Neural progenitor cell (in vitro differentiated cells): ENCODE results near the gene FBRS.

Source experiments
- EZH2 ChIP-seq: fragments of 200-600 bp; sonication (generic); IDR thresholded peaks from 2 replicates; pipeline ENCODE4 v1.6.1; 2017; ENCODE audit warnings: antibody characterized with exemption, mild to moderate bottlenecking, moderate library complexity
- EZH2phosphoT487 ChIP-seq: fragments of 200-600 bp; sonication (generic); IDR thresholded peaks from 2 replicates; pipeline ENCODE4 v1.6.1; 2017; ENCODE audit warnings: antibody characterized with exemption
- TF ChIP-seq, protein P1 (sequence below): fragments of 200-600 bp; sonication (generic); IDR thresholded peaks from 2 replicates; pipeline ENCODE4 v1.5.1; 2017; ENCODE audit warnings: antibody characterized with exemption, mild to moderate bottlenecking

DNA sequence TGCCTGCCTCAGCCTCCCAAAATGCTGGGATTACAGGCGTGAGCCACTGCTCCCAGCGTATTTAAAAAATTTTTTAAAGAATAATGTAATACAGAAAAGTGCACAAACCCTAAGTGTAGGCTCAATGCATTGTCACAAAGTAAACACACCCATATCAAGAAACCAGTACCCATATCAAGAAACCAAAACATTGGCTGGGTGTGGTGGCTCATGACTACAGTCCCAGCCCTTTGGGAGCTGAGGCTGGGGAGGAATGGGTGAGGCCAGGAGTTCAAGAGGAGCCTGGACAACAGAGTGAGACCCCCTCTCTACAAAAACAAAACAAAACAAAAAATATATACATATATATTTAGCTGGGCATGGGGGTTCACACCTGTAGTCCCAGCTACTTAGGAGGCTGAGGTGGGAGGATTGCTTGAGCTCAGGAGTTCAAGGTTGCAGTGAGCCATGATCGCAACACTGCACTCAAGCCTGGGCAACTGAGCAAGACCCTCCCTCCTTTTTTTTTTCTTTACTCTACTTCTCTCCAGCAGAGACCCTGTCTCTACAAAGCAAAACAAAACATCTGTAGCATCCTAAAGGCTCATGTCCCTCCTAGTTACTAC lies 16.8 kb upstream of the FBRS start:
- TF ChIP-seq, protein P1, sequence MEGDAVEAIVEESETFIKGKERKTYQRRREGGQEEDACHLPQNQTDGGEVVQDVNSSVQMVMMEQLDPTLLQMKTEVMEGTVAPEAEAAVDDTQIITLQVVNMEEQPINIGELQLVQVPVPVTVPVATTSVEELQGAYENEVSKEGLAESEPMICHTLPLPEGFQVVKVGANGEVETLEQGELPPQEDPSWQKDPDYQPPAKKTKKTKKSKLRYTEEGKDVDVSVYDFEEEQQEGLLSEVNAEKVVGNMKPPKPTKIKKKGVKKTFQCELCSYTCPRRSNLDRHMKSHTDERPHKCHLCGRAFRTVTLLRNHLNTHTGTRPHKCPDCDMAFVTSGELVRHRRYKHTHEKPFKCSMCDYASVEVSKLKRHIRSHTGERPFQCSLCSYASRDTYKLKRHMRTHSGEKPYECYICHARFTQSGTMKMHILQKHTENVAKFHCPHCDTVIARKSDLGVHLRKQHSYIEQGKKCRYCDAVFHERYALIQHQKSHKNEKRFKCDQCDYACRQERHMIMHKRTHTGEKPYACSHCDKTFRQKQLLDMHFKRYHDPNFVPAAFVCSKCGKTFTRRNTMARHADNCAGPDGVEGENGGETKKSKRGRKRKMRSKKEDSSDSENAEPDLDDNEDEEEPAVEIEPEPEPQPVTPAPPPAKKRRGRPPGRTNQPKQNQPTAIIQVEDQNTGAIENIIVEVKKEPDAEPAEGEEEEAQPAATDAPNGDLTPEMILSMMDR, result no peak
- TF ChIP-seq EZH2 (no peak), EZH2phosphoT487 (no peak)
